Fibroblast of mammary gland (primary cell): Measurements from ENCODE around the gene SYCE3.

Source experiments
- DNase-seq: peaks from one replicate; pipeline ENCODE4 v3.0.0-alpha.2; 2010; ENCODE audit warnings: low read depth
- H3K4me3 ChIP-seq: 2 replicates; pipeline ENCODE4 v1.5.1; 2011; ENCODE audit warnings: low read depth, mild to moderate bottlenecking, low read length, moderate library complexity; ENCODE audit not compliant: control insufficient read depth
- TF ChIP-seq, protein P1 (sequence below): conservative IDR thresholded peaks from 2 replicates; pipeline ENCODE4 v1.5.1; 2011; ENCODE audit warnings: low read depth, low read length, inconsistent platforms; ENCODE audit not compliant: control insufficient read depth, insufficient read depth

Gene SYCE3

DNA sequence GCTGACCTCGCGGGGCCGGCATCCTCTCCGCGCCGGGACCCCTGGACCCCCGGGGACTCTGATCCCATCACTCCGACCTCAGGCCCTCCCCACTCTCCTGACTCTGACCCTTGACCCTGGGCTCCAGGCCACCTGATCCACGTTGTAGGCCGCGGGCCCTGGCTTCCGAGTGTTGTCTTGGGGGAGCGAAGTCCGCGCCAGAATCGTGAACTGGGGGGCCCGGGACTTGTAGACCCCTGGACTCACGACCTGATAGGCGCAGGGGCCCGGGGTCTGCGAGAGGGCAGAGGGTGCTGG, 32.2 kb downstream of the SYCE3 start:
- no peak for DNase-seq
- peak overlapping the region; percentile 55 for H3K4me3 ChIP-seq
- TF ChIP-seq, protein P1, sequence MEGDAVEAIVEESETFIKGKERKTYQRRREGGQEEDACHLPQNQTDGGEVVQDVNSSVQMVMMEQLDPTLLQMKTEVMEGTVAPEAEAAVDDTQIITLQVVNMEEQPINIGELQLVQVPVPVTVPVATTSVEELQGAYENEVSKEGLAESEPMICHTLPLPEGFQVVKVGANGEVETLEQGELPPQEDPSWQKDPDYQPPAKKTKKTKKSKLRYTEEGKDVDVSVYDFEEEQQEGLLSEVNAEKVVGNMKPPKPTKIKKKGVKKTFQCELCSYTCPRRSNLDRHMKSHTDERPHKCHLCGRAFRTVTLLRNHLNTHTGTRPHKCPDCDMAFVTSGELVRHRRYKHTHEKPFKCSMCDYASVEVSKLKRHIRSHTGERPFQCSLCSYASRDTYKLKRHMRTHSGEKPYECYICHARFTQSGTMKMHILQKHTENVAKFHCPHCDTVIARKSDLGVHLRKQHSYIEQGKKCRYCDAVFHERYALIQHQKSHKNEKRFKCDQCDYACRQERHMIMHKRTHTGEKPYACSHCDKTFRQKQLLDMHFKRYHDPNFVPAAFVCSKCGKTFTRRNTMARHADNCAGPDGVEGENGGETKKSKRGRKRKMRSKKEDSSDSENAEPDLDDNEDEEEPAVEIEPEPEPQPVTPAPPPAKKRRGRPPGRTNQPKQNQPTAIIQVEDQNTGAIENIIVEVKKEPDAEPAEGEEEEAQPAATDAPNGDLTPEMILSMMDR = no peak

DNA sequence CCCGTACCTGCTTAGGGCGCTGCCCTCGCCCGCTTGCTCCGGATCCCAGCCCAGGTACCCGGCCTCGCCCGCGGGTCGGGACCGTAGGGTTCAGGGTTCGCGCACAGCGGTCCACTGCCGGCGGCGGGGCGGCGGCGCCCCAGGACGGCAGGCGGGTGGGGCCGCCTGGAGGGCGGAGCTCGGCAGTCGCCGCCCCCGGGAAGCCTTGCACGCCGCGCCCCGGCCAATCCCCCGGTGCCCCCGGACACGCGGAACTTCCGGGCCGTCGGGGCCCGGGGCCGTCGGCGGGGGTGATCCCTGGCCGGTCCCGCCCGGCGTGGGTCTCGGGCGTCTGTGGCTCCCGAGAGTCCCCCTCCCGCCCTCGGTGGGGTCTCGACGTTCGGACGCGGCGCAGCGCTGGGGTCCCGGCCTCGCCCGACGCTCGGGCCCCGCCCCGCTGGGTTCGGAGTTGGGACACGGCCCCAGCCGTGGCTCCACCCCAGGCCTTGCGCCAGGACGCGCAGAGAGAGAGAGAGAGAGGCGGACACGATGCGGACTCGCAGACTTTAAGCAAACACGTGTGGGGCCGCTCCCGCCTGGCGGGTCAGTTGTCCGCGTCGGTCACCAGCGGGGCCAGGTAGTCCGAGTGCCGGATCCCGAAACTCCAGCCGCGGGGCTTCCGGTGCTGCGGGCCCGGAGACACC, 32.7 kb downstream of the SYCE3 start, which contains the start of gene TYMP:
Gene TYMP (minus strand): TSS at position 116 of the 683 bp plus-strand sequence. CDS start 303 bp downstream, outside the sequence.
- TF ChIP-seq, protein P1 = no peak
- peak within 1 kb of the TSS; percentile 55 for H3K4me3 ChIP-seq
- DNase-seq = peak; percentile 81

DNA sequence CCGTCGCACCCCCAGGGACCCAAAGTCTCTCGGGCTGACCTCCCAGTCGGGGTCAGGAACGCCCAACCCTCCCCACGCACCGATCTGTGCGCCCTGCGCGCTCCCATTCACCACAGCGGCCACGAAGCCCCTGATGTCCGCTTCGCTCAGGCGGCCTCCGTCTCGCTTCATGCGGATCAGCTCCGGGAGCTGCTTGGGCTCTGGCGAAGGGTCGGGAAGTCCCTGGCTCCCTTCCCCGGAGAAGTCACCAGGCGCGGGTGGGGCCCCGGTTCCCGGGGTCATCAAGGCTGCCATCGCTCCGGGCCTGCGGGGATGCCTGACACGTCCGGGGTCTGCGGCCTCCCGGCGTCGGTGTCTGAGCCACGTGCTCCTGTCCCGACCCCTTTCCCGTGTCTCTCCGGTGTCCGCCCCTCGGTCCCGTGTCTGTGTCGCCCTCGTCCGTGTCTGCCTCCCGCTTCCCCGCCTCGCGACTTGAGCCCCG, 33.3 kb downstream of the SYCE3 start:
- TF ChIP-seq, protein P1 = no peak
- H3K4me3 ChIP-seq = peak overlapping the region; percentile 52
- DNase-seq = no peak

DNA sequence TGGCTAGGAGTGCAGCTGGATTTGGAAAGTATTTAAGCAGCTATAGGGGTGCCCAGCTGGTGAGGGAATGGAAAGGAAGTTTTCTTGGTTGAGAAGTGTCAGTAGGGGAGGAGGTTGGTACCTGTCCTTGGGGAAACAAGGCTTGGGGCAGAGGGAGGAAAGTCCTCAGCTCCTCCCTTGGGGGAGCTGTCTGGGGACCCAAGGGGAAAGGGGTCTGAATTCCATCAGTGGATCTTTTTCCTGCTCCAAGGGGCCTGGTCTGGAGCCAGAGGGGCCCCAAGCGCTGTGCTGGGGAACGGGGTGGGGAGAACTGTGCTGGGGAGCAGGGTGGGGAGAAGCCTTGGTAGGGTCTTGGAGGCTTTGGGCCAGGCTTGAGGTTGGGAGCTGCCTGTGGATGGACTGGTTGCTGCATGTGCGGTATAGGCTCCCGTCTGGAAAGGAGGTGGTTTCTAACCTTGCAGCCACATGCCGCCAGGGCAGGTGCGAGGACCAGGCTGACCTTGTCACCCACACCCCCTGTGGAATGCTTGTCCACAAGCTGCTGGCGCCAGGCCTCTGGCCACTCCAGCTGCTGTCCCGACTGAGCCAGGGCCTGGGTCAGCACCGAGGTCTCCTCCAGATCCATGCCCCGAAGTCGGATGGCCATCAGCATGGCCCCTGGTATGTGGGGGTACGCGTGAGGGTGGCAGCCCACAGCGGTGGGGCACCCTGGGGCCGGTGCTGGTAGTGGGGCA, 33.9 kb downstream of the SYCE3 start:
- DNase-seq = no peak
- peak overlapping the region; percentile 52 for H3K4me3 ChIP-seq

DNA sequence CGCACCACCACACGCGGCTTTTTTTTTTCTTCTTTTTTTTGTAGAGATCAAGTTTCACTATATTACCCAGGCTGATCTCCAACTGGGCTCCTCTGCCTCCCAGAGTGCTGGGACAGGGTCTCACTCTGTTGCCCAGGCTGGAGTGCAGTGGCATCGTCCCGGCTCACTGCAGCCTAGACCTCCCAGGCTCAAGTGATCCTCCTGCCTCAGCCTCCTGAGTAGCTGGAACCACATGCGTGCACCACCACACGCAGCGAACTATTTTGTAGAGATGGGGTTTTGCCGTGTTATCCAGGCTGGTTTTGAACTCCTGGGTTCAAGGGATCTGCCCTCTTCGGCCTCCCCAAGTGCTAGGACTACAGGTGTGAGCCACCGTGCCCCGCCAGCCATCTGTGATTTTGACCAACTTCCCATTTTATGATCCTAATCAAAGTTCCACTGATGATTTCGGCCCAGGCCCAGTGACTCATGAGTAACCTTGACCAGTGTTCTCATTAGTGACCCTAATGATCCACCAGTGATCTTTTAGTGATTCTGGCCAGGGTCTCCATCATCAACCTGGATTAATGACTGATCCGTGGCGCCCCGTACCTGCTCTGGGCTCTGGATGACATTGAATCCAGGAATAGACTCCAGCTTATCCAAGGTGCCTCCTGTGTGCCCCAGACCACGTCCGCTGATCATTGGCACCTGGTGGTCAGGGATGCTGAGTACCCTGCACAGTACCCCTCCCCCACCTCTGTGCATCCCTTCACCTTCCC, 34.6 kb downstream of the SYCE3 start:
- no peak for DNase-seq
- H3K4me3 ChIP-seq = no peak overlapping the region
- TF ChIP-seq, protein P1 = no peak

More for the DNA sequence above, 33.9 kb downstream of the SYCE3 start:
- TF ChIP-seq, protein P1 = no peak
